OCI-LY3 (cell line): ENCODE results near the gene PBX2.

ENCODE experiments used
- H2AFZ ChIP-seq: fragments of 200-600, 300-600 bp; shearing (Covaris generic); 2 replicates; pipeline ENCODE4 v1.6.0; 2014; ENCODE audit warnings: antibody characterized with exemption, low read depth, low read length
- H3K27ac ChIP-seq: fragments of 200-600, 300-600 bp; sonication (generic); 2 replicates; pipeline ENCODE4 v1.5.1; 2014; ENCODE audit warnings: mild to moderate bottlenecking, low read length, moderate library complexity, mixed read lengths
- H3K27me3 ChIP-seq: fragments of 200-600, 300-600 bp; sonication (generic); 2 replicates; pipeline ENCODE4 v1.6.1; 2014; ENCODE audit warnings: low read depth, low read length, mixed read lengths
- H3K36me3 ChIP-seq: fragments of 200-600, 300-600 bp; sonication (generic); replicated peaks from 2 replicates; pipeline ENCODE3; 2014; ENCODE audit warnings: low read depth, low read length, mixed read lengths
- H3K4me1 ChIP-seq: fragments of 300-600, 200-600 bp; sonication (generic); 2 replicates; pipeline ENCODE4 v1.6.1; 2014; ENCODE audit warnings: low read length, mixed read lengths
- H3K4me2 ChIP-seq: fragments of 200-600, 300-600 bp; sonication (generic); 2 replicates; pipeline ENCODE4 v1.6.1; 2014; ENCODE audit warnings: low read length, mixed read lengths
- H3K4me3 ChIP-seq: fragments of 300-600, 200-600 bp; sonication (generic); 2 replicates; pipeline ENCODE4 v1.5.1; 2014; ENCODE audit warnings: antibody characterized with exemption, mild to moderate bottlenecking, low read length, moderate library complexity
- H3K79me2 ChIP-seq: fragments of 300-600, 200-600 bp; shearing (Covaris generic); 2 replicates; pipeline ENCODE4 v1.6.1; 2014; ENCODE audit warnings: mild to moderate bottlenecking, low read length, mixed read lengths
- H3K9ac ChIP-seq: fragments of 300-600, 200-600 bp; shearing (Covaris generic); 2 replicates; pipeline ENCODE4 v1.6.0; 2014; ENCODE audit warnings: mild to moderate bottlenecking, low read length, moderate library complexity
- H3K9me3 ChIP-seq: fragments of 200-600, 300-600 bp; shearing (Covaris generic); 2 replicates; pipeline ENCODE4 v1.6.1; 2014; ENCODE audit warnings: low read length, mixed read lengths; ENCODE audit not compliant: insufficient read depth
- H4K20me1 ChIP-seq: fragments of 200-600, 300-600 bp; sonication (generic); 2 replicates; pipeline ENCODE4 v1.6.1; 2016; ENCODE audit warnings: low read length, mixed read lengths; ENCODE audit not compliant: insufficient read depth
- EZH2phosphoT487 ChIP-seq: fragments of 200-600 bp; shearing (Covaris generic); IDR thresholded peaks from 2 replicates; pipeline ENCODE4 v1.6.1; 2018; ENCODE audit warnings: antibody characterized with exemption, mixed run types, low read depth
- TF ChIP-seq, protein P1 (sequence below): fragments of 200-600, 300-600 bp; sonication (generic); IDR thresholded peaks from 2 replicates; pipeline ENCODE4 v1.5.1; 2014; ENCODE audit warnings: antibody characterized with exemption, low read length, low read depth

PBX2 gene

DNA sequence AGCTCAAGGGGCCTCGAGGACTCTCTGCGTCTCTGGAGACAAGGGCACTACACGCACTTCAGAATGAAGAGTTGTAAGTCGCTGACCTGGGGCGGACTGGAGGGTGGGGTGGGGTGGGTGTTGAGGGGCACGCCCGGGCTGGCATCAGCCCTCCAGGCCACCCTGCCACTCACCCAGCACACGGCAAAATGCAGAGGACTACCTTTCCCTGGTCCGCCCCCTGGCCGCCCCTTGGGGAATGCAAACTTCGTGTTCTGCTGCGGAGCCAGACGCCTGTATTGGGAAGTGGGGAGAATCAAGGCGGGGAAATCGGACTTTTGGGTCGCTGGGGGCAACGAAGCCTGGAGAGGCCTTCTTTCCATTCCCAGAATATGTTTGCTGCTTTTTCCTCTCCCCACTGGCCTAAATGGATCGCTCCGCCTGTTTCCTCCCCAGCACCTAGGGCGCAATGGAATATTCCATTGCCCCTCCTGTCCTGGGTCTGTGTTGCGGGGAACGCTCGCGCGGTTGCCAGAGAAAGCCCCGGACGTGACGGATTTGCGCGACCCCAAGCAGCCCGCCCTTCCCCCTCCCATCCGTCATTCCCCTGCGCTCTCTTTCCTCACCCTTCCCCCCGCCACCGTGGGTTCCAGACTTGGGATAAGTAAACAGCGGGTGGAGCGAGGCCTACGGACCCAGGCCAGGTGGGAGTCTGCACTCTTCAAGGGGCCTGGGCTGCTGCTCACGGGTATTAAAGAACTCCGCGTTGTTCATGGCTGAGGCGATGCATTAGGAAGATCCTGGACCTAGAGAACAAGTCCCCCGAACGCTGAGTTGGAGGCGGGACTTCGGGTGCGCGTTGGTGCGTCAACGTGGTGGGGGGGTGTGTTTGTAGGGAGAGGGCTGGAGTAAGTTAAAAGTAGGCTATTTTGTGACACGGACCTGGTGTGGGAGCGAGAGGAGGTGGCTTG, 36.2 kb downstream of the PBX2 start, which contains the start of gene PPT2:
TSS of gene PPT2 (plus strand) at position 578 of the 950 bp plus-strand sequence. CDS start 454 bp downstream, outside the sequence.
- H3K4me2 ChIP-seq: peak within 1 kb of the TSS; percentile 84
- H3K36me3 ChIP-seq: no peaks in the 10 kb centered on the region
- H3K79me2 ChIP-seq: no peaks in the 10 kb centered on the region
- TF ChIP-seq EZH2phosphoT487: no peak
- TF ChIP-seq, protein P1, sequence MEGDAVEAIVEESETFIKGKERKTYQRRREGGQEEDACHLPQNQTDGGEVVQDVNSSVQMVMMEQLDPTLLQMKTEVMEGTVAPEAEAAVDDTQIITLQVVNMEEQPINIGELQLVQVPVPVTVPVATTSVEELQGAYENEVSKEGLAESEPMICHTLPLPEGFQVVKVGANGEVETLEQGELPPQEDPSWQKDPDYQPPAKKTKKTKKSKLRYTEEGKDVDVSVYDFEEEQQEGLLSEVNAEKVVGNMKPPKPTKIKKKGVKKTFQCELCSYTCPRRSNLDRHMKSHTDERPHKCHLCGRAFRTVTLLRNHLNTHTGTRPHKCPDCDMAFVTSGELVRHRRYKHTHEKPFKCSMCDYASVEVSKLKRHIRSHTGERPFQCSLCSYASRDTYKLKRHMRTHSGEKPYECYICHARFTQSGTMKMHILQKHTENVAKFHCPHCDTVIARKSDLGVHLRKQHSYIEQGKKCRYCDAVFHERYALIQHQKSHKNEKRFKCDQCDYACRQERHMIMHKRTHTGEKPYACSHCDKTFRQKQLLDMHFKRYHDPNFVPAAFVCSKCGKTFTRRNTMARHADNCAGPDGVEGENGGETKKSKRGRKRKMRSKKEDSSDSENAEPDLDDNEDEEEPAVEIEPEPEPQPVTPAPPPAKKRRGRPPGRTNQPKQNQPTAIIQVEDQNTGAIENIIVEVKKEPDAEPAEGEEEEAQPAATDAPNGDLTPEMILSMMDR: no peak
- H3K27me3 ChIP-seq: no peaks in the 10 kb centered on the region
- no peak within 1 kb of the TSS for H3K27ac ChIP-seq
- peak within 1 kb of the TSS; percentile 96 for H3K4me3 ChIP-seq
- H3K9me3 ChIP-seq: no peaks in the 10 kb centered on the region
- H3K4me1 ChIP-seq: peaks cover 8% of the 10 kb centered on the region
- peak within 1 kb of the TSS; percentile 75 for H3K9ac ChIP-seq
- peak within 1 kb of the TSS; percentile 97 for H2AFZ ChIP-seq
- no peaks in the 10 kb centered on the region for H4K20me1 ChIP-seq

DNA sequence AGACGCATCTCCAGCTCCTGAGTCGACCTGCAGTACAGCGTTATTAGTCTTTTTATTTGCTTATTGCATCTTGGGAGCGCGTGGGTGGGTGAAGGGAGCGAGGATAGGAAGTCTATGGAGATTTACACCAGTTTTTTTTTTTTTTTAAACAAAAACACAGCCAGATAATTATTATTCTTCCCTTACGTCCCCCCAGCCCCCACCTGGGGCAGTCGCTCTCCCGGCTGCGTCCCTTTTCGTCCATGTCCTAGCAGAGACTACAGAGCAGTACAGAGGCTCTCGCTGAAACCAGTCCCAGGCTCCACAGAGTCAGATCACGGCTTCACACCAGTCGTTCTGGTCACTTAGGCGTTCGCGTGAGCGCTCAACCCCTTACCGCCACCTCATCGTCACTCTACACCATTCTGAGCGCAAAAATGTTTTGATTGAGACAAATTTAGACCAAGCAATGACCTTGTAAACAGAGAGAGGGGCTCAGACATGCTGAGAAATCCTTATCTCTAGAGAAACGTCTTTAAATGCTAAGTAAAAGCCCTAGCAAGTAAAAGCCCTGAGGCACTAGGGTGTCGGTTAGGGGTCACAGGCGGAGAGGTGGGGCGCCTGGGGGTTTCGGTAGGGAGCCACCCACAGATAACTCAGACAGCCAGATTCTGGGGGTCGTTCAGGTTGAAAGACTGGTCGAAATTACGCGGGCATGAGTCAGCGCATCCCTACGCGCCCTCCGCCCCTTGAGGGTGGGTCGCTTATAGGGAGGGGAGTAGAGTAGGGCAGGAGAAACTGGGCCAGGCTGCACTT, 37.0 kb downstream of the PBX2 start:
- no peaks in the 10 kb centered on the region for H3K27me3 ChIP-seq
- H3K27ac ChIP-seq: no peak overlapping the region
- H4K20me1 ChIP-seq: no peaks in the 10 kb centered on the region
- H3K4me2 ChIP-seq: peak overlapping the region; percentile 84
- H3K4me3 ChIP-seq: peak overlapping the region; percentile 96
- H3K9me3 ChIP-seq: no peaks in the 10 kb centered on the region
- no peak for TF ChIP-seq EZH2phosphoT487
- TF ChIP-seq, protein P1: no peak
- no peak overlapping the region for H3K9ac ChIP-seq
- H3K79me2 ChIP-seq: no peaks in the 10 kb centered on the region
- H3K36me3 ChIP-seq: no peaks in the 10 kb centered on the region
- peaks cover 8% of the 10 kb centered on the region for H3K4me1 ChIP-seq
- H2AFZ ChIP-seq: no peak overlapping the region

DNA sequence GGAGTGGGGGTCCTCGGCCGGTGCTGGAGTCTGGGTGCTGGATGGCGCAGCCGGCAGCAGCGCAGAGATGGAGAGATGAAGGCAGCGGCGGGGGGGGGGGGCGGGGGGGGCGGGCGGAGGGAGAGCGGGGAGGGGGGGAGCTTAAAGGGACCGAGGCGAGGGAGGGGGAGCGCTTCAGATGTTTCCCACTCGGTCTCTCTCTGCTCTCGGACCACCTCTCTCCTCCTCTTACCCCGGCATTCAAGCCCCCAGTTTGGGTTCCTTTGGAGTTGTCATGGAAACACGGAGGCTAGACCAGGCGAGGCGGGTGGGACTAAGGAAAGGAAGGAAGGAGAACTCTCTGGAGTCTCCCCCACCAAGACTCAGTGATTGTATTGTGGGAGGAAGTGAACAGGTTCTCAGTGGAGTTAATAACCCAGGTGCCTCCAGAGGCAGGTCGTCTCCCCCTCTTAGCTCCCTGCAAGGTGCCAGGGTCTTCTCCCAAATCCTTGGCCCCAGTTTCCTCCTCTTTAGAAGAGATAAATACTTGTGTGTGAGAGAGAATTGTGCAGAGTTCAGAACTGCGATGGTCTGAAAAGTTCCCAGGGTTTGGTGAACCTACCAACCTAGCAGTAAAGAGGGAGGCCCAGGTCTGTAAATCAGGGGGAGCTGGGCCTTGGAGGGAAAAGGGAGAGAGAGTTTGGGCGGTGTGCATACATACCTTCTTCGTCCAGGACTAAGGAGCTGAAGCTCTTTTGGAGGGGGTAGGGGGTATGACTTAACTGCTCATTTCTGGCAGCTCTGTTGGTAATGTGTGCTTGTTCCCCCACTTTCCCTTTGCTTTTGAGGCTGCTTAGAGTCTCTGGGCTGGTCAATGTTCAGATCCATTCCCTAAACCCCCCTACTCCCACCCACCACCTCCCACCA, 37.9 kb downstream of the PBX2 start, which contains the start of gene PRRT1:
TSS of gene PRRT1 (minus strand) at position 77 of the 906 bp plus-strand sequence. CDS start 112 bp downstream, outside the sequence.
- Histone ChIP-seq H2AFZ (no peak within 1 kb of the TSS), H4K20me1 (no peaks in the 10 kb centered on the region), H3K36me3 (no peaks in the 10 kb centered on the region), H3K79me2 (no peaks in the 10 kb centered on the region), H3K27ac (no peak within 1 kb of the TSS), H3K27me3 (no peaks in the 10 kb centered on the region), H3K4me2 (no peak within 1 kb of the TSS), H3K9me3 (no peaks in the 10 kb centered on the region), H3K9ac (no peak within 1 kb of the TSS), H3K4me3 (no peak within 1 kb of the TSS), H3K4me1 (peaks cover 8% of the 10 kb centered on the region)
- TF ChIP-seq EZH2phosphoT487: no peak
- TF ChIP-seq, protein P1: no peak
